MM.1S (cell line): Measurements from ENCODE around the gene MEAK7.

Source experiments
- DNase-seq: peaks from one replicate; pipeline ENCODE4 v3.0.0-alpha.2; 2015
- H2AFZ ChIP-seq: fragments of 300-600 bp; sonication (generic); 2 replicates; pipeline ENCODE4 v1.6.0; 2016; ENCODE audit warnings: antibody characterized with exemption, low read length
- H3F3A ChIP-seq: fragments of 300-600 bp; sonication (generic); 2 replicates; pipeline ENCODE4 v1.6.1; 2016; ENCODE audit warnings: mild to moderate bottlenecking, antibody characterized with exemption, low read length, moderate library complexity, mixed read lengths; ENCODE audit not compliant: insufficient read depth
- H3K27ac ChIP-seq: fragments of 300-600 bp; sonication (generic); 2 replicates; pipeline ENCODE4 v1.5.1; 2016; ENCODE audit warnings: mild to moderate bottlenecking, low read length
- H3K27me3 ChIP-seq: fragments of 300-600 bp; sonication (generic); replicated peaks from 2 replicates; pipeline ENCODE4 v1.6.0; 2016; ENCODE audit warnings: low read length; ENCODE audit not compliant: insufficient read depth
- H3K36me3 ChIP-seq: fragments of 300-600 bp; sonication (generic); replicated peaks from 2 replicates; pipeline ENCODE4 v1.6.1; 2016; ENCODE audit warnings: mild to moderate bottlenecking, low read length, mixed read lengths; ENCODE audit not compliant: insufficient read depth
- H3K4me1 ChIP-seq: fragments of 300-600 bp; sonication (generic); 2 replicates; pipeline ENCODE4 v1.6.1; 2016; ENCODE audit warnings: low read length, mixed read lengths
- H3K4me2 ChIP-seq: fragments of 300-600 bp; sonication (generic); 2 replicates; pipeline ENCODE4 v1.6.0; 2016; ENCODE audit warnings: low read depth, low read length
- H3K4me3 ChIP-seq: fragments of 300-600 bp; sonication (generic); 2 replicates; pipeline ENCODE4 v1.5.1; 2016; ENCODE audit warnings: low read length, mixed read lengths
- H3K79me2 ChIP-seq: fragments of 300-600 bp; sonication (generic); 2 replicates; pipeline ENCODE4 v1.6.1; 2016; ENCODE audit warnings: mixed run types, low read length, mixed read lengths
- H3K9ac ChIP-seq: fragments of 300-600 bp; sonication (generic); 2 replicates; pipeline ENCODE4 v1.6.1; 2016; ENCODE audit warnings: low read length, mixed read lengths
- H3K9me2 ChIP-seq: fragments of 300-600 bp; sonication (generic); replicated peaks from 2 replicates; pipeline ENCODE4 v1.6.1; 2016; ENCODE audit warnings: mild to moderate bottlenecking, low read length, mixed read lengths; ENCODE audit not compliant: insufficient read depth
- H3K9me3 ChIP-seq: fragments of 300-600 bp; sonication (generic); replicated peaks from 2 replicates; pipeline ENCODE4 v1.6.1; 2016; ENCODE audit warnings: mild to moderate bottlenecking, low read length, mixed read lengths; ENCODE audit not compliant: insufficient read depth
- H4K20me1 ChIP-seq: fragments of 300-600 bp; sonication (generic); 2 replicates; pipeline ENCODE4 v1.6.1; 2016; ENCODE audit warnings: mild to moderate bottlenecking, low read length, moderate library complexity, mixed read lengths; ENCODE audit not compliant: insufficient read depth
- CTCF ChIP-seq: fragments of 300-600 bp; sonication (generic); IDR thresholded peaks from 2 replicates; pipeline ENCODE4 v1.5.1; 2016; ENCODE audit warnings: antibody characterized with exemption, low read length, mixed read lengths
- EZH2 ChIP-seq: fragments of 300-600 bp; sonication (generic); optimal IDR thresholded peaks from 2 replicates; pipeline ENCODE3; 2017; ENCODE audit warnings: low read depth, mild to moderate bottlenecking, antibody characterized with exemption, low read length, mixed read lengths
- EZH2phosphoT487 ChIP-seq: fragments of 300-600 bp; sonication (generic); IDR thresholded peaks from 2 replicates; pipeline ENCODE4 v1.6.1; 2018; ENCODE audit warnings: antibody characterized with exemption, low read length

The MEAK7 gene

GRCh38 chr16:84504420-84505248, at the start of gene MEAK7:
Gene MEAK7, minus strand, starts transcription at chr16:84504659. Its CDS starts 6,573 bp downstream, at chr16:84498086.
- Histone ChIP-seq H3K36me3 (no peaks in the 10 kb centered on the region), H3K9me2 (no peaks in the 10 kb centered on the region), H3K4me1 (0 out of 2 replicates have a peak, but pooled peaks cover 10% of the 10 kb centered on the region), H3K9me3 (no peaks in the 10 kb centered on the region), H3K27me3 (no peaks in the 10 kb centered on the region), H3K27ac (no peak within 1 kb of the TSS; the same call in 1 of the 2 replicates), H3K4me2 (peak within 1 kb of the TSS; percentile 69), H4K20me1 (no peaks in the 10 kb centered on the region), H3K4me3 (peak within 1 kb of the TSS; percentile 77), H3K79me2 (no peaks in the 10 kb centered on the region), H2AFZ (peak within 1 kb of the TSS; percentile 78), H3K9ac (peak within 1 kb of the TSS; percentile 55), H3F3A (peaks cover 6% of the 10 kb centered on the region; the same call in 1 of the 2 replicates)
- TF ChIP-seq EZH2phosphoT487 = no peak
- DNase-seq = peak; percentile 92

GRCh38 chr16:84553873-84554399, 49.5 kb upstream of the MEAK7 start:
- Histone ChIP-seq H3K27ac (no peak overlapping the region), H3K4me3 (no peak overlapping the region), H2AFZ (no peak overlapping the region), H3K9me2 (no peaks in the 10 kb centered on the region), H3K9me3 (no peaks in the 10 kb centered on the region), H3K36me3 (no peaks in the 10 kb centered on the region), H3K4me1 (no peaks in the 10 kb centered on the region), H3K4me2 (no peak overlapping the region), H3K79me2 (no peaks in the 10 kb centered on the region), H3F3A (no peaks in the 10 kb centered on the region), H3K27me3 (no peaks in the 10 kb centered on the region), H3K9ac (no peak overlapping the region), H4K20me1 (no peaks in the 10 kb centered on the region)
- DNase-seq = no peak
- TF ChIP-seq EZH2 (no peak), CTCF (no peak), EZH2phosphoT487 (no peak)

- TF ChIP-seq EZH2phosphoT487 (no peak), CTCF (no peak), EZH2 (no peak)
- Histone ChIP-seq H3K9me3 (no peaks in the 10 kb centered on the region), H2AFZ (no peak overlapping the region), H3K27ac (no peak overlapping the region), H3K9me2 (no peaks in the 10 kb centered on the region), H3K79me2 (no peaks in the 10 kb centered on the region), H3K36me3 (no peaks in the 10 kb centered on the region), H3K9ac (no peak overlapping the region), H3K4me3 (no peak overlapping the region), H4K20me1 (no peaks in the 10 kb centered on the region), H3K4me2 (no peak overlapping the region), H3K4me1 (no peaks in the 10 kb centered on the region), H3F3A (no peaks in the 10 kb centered on the region), H3K27me3 (no peaks in the 10 kb centered on the region)
- DNase-seq = no peak
Measured at GRCh38 chr16:84552135-84552534, 47.7 kb upstream of the MEAK7 start.

- Histone ChIP-seq H3K4me2 (no peak overlapping the region), H4K20me1 (no peaks in the 10 kb centered on the region), H3K79me2 (no peaks in the 10 kb centered on the region), H3K36me3 (no peaks in the 10 kb centered on the region), H3K4me1 (no peaks in the 10 kb centered on the region), H3K27me3 (no peaks in the 10 kb centered on the region), H3K4me3 (no peak overlapping the region), H3K9me3 (no peaks in the 10 kb centered on the region), H3K9ac (no peak overlapping the region), H2AFZ (no peak overlapping the region), H3F3A (no peaks in the 10 kb centered on the region), H3K27ac (no peak overlapping the region), H3K9me2 (no peaks in the 10 kb centered on the region)
- TF ChIP-seq EZH2phosphoT487 = no peak
- no peak for TF ChIP-seq CTCF
- TF ChIP-seq EZH2 = no peak
- DNase-seq = no peak
Measured at GRCh38 chr16:84550096-84550495, 45.6 kb upstream of the MEAK7 start.
